ENCODE data around the gene CFAP46. TPM values are rescaled to one million over a fixed set of nuclear protein-coding genes. Genes with fewer than 3 reads are reported as not detected.
A peak's percentile ranks its signal among the peaks of the same experiment; 100 is the strongest.

CFAP46 gene
- total and polyA plus RNA-seq, 9 donors, result 0.50 to 22.4 (median 1.6) TPM; not detected in 1

DNA sequence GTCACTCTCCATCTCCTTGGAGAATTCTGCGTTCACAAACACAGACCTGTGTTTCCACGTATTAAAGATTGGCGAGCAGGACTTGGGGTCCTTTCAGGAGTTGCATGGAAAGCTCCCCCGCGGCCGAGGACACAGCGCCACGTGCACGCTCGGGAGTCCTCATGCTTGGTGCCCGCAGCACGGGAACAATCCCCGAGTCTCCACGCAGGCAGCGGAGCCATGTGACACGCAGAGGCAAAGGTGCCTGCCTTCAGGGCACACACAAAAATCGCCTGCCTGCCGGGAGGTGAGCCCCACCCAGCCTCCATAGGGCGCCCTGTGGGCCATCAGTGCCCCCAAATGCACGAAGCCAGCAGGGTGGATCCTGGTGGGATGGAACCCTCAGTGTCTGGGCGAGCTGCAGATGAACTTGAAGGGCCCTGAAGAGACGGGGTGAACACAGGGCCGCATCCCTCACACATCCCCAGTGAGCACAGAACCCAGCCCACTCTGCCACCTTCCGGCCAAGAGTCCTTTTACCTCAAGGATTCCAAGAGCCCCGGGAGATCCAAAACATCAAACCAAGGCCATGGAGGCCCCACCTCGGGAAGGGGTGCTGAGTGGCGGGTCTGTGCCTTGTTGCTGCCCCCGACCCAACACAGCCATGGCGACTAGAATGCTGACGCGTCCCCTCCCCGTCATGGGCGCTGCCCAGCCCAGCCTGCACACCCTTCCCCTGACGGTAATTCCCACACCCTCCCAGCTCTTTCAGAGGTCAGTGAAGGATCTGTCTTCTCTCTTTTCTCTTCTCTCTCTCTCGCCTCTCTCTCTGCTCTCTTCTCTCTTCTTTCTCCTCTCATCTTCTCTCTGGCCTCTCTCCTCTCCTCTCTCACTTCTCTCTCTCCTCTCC, 55.9 kb downstream of the CFAP46 start:
- Histone ChIP-seq H3K4me1 (ENCODE audit: insufficient read depth) (no peaks in the 10 kb centered on the region), H3K36me3 (no peaks in the 10 kb centered on the region), H3K27me3 (no peaks in the 10 kb centered on the region), H3K27ac (no peak overlapping the region), H3K4me3 (no peak overlapping the region), H3K9me3 (no peaks in the 10 kb centered on the region)
- peak in 2 of 5 donors; percentile 6 to 25 for DNase-seq
- TF ChIP-seq POLR2A (IDR thresholded peaks at IDR 0.05) (no peak), CTCF (IDR thresholded peaks at IDR 0.05) (no peak), EP300 (IDR thresholded peaks at IDR 0.05) (no peak)
- 56 to 73% (median 67%) methylated on average over 33 to 35 of the region's 35 CpGs for WGBS, 3 donors
- intact Hi-C loops (cut with DNase I), result no loop called here

- intact Hi-C loops (cut with DNase I), result no loop called here
- no peaks in the 10 kb centered on the region for H3K9me3 ChIP-seq
- H3K36me3 ChIP-seq, result no peaks in the 10 kb centered on the region
- no peak overlapping the region for H3K27ac ChIP-seq
- TF ChIP-seq EP300 (IDR thresholded peaks at IDR 0.05) (no peak), CTCF (IDR thresholded peaks at IDR 0.05) (no peak), POLR2A (IDR thresholded peaks at IDR 0.05) (no peak)
- no peaks in the 10 kb centered on the region for H3K4me1 ChIP-seq (ENCODE audit: insufficient read depth)
- DNase-seq, result peak in 2 of 5 donors; percentile 8 to 22
- WGBS, 3 donors, result 65 to 77% (median 70%) methylated on average over 27 to 31 of the region's 31 CpGs
- no peak overlapping the region for H3K4me3 ChIP-seq
- H3K27me3 ChIP-seq, result no peaks in the 10 kb centered on the region
Measured at GRCh38 chr10:132885451-132886210, 56.7 kb downstream of the CFAP46 start.

- TF ChIP-seq EP300 (IDR thresholded peaks at IDR 0.05) (no peak), CTCF (IDR thresholded peaks at IDR 0.05) (no peak), POLR2A (IDR thresholded peaks at IDR 0.05) (no peak)
- H3K36me3 ChIP-seq, result no peaks in the 10 kb centered on the region
- peak in 2 of 5 donors; percentile 4 to 17 for DNase-seq
- H3K9me3 ChIP-seq, result no peaks in the 10 kb centered on the region
- intact Hi-C loops (cut with DNase I), result no loop called here
- no peaks in the 10 kb centered on the region for H3K27me3 ChIP-seq
- peaks cover 1% of the 10 kb centered on the region for H3K4me1 ChIP-seq (ENCODE audit: insufficient read depth)
- no peak overlapping the region for H3K4me3 ChIP-seq
- no peak overlapping the region for H3K27ac ChIP-seq
- 88 to 90% (median 88%) methylated on average over 25 to 28 of the region's 28 CpGs for WGBS, 3 donors
Measured at GRCh38 chr10:132884691-132885271, 57.6 kb downstream of the CFAP46 start.

DNA sequence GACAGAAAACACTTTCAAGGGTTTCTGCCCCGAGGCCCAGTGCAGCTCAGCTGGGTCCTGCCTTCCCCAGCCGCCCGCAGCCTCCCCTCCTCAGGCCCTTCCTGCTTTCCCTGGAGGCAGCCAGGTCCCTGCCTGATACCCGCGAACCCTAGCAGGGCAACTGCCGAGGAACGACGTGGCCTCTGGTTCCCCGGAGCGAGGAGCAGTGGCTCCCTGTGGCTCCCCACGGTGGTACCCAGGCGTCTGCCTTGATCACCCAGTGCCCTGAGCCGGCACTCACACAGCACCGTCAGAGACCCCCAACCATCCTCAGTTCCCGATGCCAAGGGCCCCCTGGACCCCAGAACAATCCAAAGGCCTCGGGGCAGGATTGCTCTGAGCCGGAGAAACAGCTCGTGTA, 58.3 kb downstream of the CFAP46 start:
- H3K9me3 ChIP-seq, result no peaks in the 10 kb centered on the region
- H3K36me3 ChIP-seq, result no peaks in the 10 kb centered on the region
- WGBS, 3 donors, result 79 to 85% (median 80%) methylated on average over 15 to 18 of the region's 18 CpGs
- no peak overlapping the region for H3K4me3 ChIP-seq
- TF ChIP-seq CTCF (IDR thresholded peaks at IDR 0.05) (no peak), POLR2A (IDR thresholded peaks at IDR 0.05) (no peak), EP300 (IDR thresholded peaks at IDR 0.05) (no peak)
- H3K4me1 ChIP-seq (ENCODE audit: insufficient read depth), result peaks cover 3% of the 10 kb centered on the region
- intact Hi-C loops (cut with DNase I), result no loop called here
- H3K27ac ChIP-seq, result no peak overlapping the region
- DNase-seq, result peak in 2 of 5 donors; percentile 3 to 15
- H3K27me3 ChIP-seq, result no peaks in the 10 kb centered on the region

Data from ovary (tissue), 9 donors.